Right cardiac atrium (tissue), 5 donors: ENCODE results near the gene EPHB1. TPM values are rescaled to one million over a fixed set of nuclear protein-coding genes. Genes with fewer than 3 reads are reported as not detected.

ENCODE experiments used
- ATAC-seq, 2 donors: fragments of 200-7000 bp; cut with Tn5 transposase; one replicate each; pipeline versions ENCODE4 v1.8.0 to v1.9.1; 2020; ENCODE audit warnings: moderate library complexity in 2 of 2, mild to moderate bottlenecking in 1 of 2
- DNase-seq, 3 donors: peaks; one replicate each; pipeline ENCODE4 v3.0.0-alpha.2; 2020
- H3K27ac ChIP-seq: one replicate; pipeline ENCODE4 v1.5.1; 2013; ENCODE audit warnings: mild to moderate bottlenecking, low read length, control low read depth, moderate library complexity
- H3K27me3 ChIP-seq: one replicate; pipeline ENCODE4 v1.6.1; 2013; ENCODE audit not compliant: control insufficient read depth, insufficient read depth
- H3K4me1 ChIP-seq: one replicate; pipeline ENCODE4 v1.6.1; 2013; ENCODE audit warnings: low read length; ENCODE audit not compliant: control insufficient read depth, insufficient read depth
- H3K4me3 ChIP-seq: one replicate; pipeline ENCODE4 v1.5.1; 2013; ENCODE audit warnings: low read length, control low read depth
- H3K9me3 ChIP-seq: one replicate; pipeline ENCODE4 v1.6.1; 2013; ENCODE audit warnings: low read length; ENCODE audit not compliant: control insufficient read depth
- WGBS: extraction: QIAGEN DNeasy Blood & Tissue Kit; methylation state at CpG from one replicate; pipeline ENCODE4 v1.1.7; 2013; 5-methylcytosine and 5-hydroxymethylcytosine counted together
- intact Hi-C, 4 donors: fragments of 100-400 bp; cut with DNase I; formaldehyde crosslinking; loops; one replicate each; pipeline versions ENCODE4 v1.11.0 to v1.14.0; 2022 to 2023
- polyA plus RNA-seq: library from polyadenylated mRNA; stranded (reverse); fragments of 200-250 nt; gene quantifications from one replicate; pipeline ENCODE4 v1.2.3, GENCODE V29; 2013
- total RNA-seq, 4 donors: library from RNA; stranded (reverse); fragmentation: NEBNext Ultra II Directional; extraction: Animal tissue kit (Norgen Biotek cat#: 25700); gene quantifications; one replicate each; pipeline ENCODE4 v1.2.1, GENCODE V29; 2021
- donor health status: healthy with polysubstance abuse.
- donor health status: DM: no; HTN: yes; CAD: no.
- donor health status: DM: no; HTN: no; CAD: no.
- donor health status: DM: no; HTN: yes; CAD: no; lungs with severe emphysema.
- donor health status: DM: yes; HTN: yes; CAD: no.

EPHB1 gene
- total and polyA plus RNA-seq, 5 donors, result 0.23 to 1.6 (median 1.1) TPM

- intact Hi-C loops, result loop anchor here (5.0 to 10.0 kb wide), 3 partner anchors 704 to 1099 kb away; no protein-coding TSS in a partner anchor
- DNase-seq (no peak), ATAC-seq (no peak)
- H3K4me1 ChIP-seq, result no peaks in the 10 kb centered on the region
- H3K4me3 ChIP-seq, result no peak overlapping the region
- no peaks in the 10 kb centered on the region for H3K27me3 ChIP-seq
- H3K27ac ChIP-seq, result no peak overlapping the region
- 44% methylated on average over 13 of the region's 13 CpGs for WGBS
- H3K9me3 ChIP-seq, result no peaks in the 10 kb centered on the region
These were observed 2.8 kb downstream of the EPHB1 start for GRCh38 chr3:134797741-134798451.

- WGBS, result 75% methylated on average over 9 of the region's 9 CpGs
- Histone ChIP-seq H3K27me3 (no peaks in the 10 kb centered on the region), H3K4me1 (no peaks in the 10 kb centered on the region), H3K9me3 (no peaks in the 10 kb centered on the region), H3K4me3 (no peak overlapping the region), H3K27ac (no peak overlapping the region)
- intact Hi-C loops, result loop anchor here (5.0 to 10.0 kb wide), 3 partner anchors 704 to 1099 kb away; no protein-coding TSS in a partner anchor
- ATAC-seq (no peak), DNase-seq (no peak)
These were observed 3.7 kb downstream of the EPHB1 start for GRCh38 chr3:134798681-134799311.

DNA sequence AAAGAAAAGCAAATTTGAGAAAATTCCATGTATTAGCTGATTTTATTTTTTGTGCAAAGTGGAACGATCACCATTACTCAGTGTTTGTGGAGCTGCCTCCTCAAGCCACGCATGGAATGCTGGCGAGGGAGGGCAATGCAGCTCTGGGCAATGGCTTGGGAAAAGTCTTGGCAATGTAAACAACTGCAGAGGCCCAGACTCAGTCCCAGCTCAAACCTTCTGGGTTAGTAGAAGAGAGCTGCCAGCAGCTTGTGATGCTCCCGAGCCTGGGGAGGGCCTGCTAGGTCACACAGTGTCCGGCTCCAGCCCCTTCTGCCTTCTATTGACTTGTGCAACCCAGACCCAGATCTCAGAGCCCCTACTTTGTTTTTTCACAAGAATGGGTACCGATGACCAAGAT, 4.3 kb downstream of the EPHB1 start:
- intact Hi-C loops, result loop anchor here (5.0 to 10.0 kb wide), 3 partner anchors 703 to 1098 kb away; no protein-coding TSS in a partner anchor
- Histone ChIP-seq H3K27me3 (no peaks in the 10 kb centered on the region), H3K4me3 (no peak overlapping the region), H3K4me1 (no peaks in the 10 kb centered on the region), H3K9me3 (no peaks in the 10 kb centered on the region), H3K27ac (no peak overlapping the region)
- no peak for DNase-seq
- no peak for ATAC-seq
- 73% methylated on average over 6 of the region's 6 CpGs for WGBS

DNA sequence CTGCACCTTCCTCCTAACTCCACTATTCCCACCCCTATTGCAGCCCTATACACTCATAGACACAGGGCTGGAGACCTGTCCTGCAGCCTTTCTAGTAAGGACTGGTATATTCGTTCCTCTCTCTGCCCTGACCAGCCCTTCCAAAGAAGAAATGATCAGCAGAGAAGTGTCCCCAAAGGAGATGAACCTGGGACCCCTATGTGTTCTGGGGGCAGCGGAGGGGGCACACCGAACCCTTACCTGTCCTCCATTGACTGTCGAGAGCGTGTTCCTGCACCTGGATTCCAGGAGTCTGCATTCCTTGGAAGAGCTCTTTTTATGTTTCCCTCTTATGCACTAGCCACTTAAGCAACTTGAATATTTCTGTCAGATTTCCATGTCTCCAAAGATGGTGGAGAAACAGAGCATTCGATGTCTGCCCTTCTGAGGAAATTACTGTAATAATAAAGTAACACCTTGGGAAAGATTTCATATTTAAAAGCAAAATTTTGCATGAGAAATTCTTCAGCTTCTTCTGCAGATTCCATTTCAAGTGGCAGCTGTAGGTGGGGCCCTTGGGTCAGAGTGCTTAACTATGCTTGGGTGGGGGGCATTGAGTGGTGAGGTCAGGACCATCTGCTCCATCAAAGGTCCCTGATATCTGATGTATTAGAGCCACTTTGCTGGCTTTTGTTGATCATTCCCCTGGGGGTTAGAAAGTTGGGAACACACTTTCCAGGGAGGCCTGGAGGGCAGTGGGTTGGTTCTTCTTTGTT, 6.3 kb downstream of the EPHB1 start:
- Histone ChIP-seq H3K4me1 (no peaks in the 10 kb centered on the region), H3K27ac (no peak overlapping the region), H3K27me3 (no peaks in the 10 kb centered on the region), H3K9me3 (no peaks in the 10 kb centered on the region), H3K4me3 (no peak overlapping the region)
- WGBS, result 91% methylated on average over 6 of the region's 6 CpGs
- intact Hi-C loops, result loop anchor here in 1 of 4 donors (5.0 kb wide), 1 partner anchor 1096 kb away; no protein-coding TSS in a partner anchor
- ATAC-seq, result no peak
- no peak for DNase-seq

GRCh38 chr3:134802428-134803050, 7.5 kb downstream of the EPHB1 start:
- no peaks in the 10 kb centered on the region for H3K27me3 ChIP-seq
- WGBS, result 42% methylated on average over 2 of the region's 2 CpGs
- H3K9me3 ChIP-seq, result no peaks in the 10 kb centered on the region
- no peak overlapping the region for H3K27ac ChIP-seq
- intact Hi-C loops, result loop anchor here in 1 of 4 donors (5.0 kb wide), 1 partner anchor 1095 kb away; no protein-coding TSS in a partner anchor
- ATAC-seq, result no peak
- no peaks in the 10 kb centered on the region for H3K4me1 ChIP-seq
- no peak for DNase-seq
- no peak overlapping the region for H3K4me3 ChIP-seq

DNA sequence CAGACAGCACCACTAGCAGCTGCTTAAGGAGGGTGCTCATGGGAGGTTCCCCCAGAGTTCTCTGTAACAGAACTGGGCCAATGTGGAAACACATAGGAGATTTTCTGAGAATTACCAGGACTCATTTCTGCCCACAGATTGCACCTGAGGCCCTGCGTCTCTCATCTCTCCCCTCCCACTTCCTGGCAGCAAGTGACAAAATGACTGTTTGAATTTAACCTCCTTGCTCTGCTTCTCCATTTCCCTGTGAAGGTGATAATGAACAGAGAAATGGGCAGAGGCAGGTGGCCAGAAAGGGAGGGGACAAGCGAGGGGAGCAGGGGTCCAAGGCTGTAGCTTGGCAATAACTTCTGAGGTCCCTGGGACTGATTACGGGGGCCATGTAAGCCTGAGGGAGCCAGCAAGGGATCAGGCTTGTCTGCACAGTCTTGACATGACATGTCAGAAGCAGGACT, 8.0 kb downstream of the EPHB1 start:
- WGBS, result 59% methylated on average over 3 of the region's 3 CpGs
- Histone ChIP-seq H3K27me3 (no peaks in the 10 kb centered on the region), H3K4me3 (no peak overlapping the region), H3K27ac (no peak overlapping the region), H3K9me3 (no peaks in the 10 kb centered on the region), H3K4me1 (no peaks in the 10 kb centered on the region)
- DNase-seq (no peak), ATAC-seq (no peak)
- intact Hi-C loops, result loop anchor here in 1 of 4 donors (5.0 kb wide), 1 partner anchor 1094 kb away; no protein-coding TSS in a partner anchor

DNA sequence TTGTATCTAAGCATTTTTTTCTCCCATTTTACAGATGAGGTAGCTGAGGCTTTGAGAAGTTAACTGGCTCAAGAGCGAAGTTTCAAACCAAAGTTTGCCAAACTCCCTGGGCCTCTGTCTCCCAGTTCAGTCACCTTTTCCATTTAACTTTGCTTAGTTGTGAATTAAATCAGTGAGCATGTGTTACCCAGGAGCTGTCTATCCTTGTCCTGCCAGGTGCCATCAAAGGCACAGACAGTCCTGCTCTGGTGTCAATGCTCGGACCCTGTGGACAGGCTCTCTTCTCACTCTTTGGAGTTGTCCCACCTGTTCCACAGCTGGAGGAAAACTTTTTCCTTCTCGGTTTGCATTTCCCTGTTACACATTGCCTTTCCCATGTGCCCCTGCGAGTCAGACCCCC, 8.6 kb downstream of the EPHB1 start:
- Histone ChIP-seq H3K27me3 (no peaks in the 10 kb centered on the region), H3K9me3 (no peaks in the 10 kb centered on the region), H3K27ac (no peak overlapping the region), H3K4me1 (no peaks in the 10 kb centered on the region), H3K4me3 (no peak overlapping the region)
- ATAC-seq, result no peak
- no peak for DNase-seq
- intact Hi-C loops, result loop anchor here in 1 of 4 donors (5.0 kb wide), 1 partner anchor 1094 kb away; no protein-coding TSS in a partner anchor
- WGBS, result 76% methylated on average over 4 of the region's 4 CpGs

GRCh38 chr3:134804508-134805480, 9.7 kb downstream of the EPHB1 start:
- Histone ChIP-seq H3K4me1 (no peaks in the 10 kb centered on the region), H3K27ac (no peak overlapping the region), H3K27me3 (no peaks in the 10 kb centered on the region), H3K9me3 (no peaks in the 10 kb centered on the region), H3K4me3 (no peak overlapping the region)
- intact Hi-C loops, result loop anchor here in 1 of 4 donors (5.0 kb wide), 1 partner anchor 1093 kb away; no protein-coding TSS in a partner anchor
- no peak for DNase-seq
- no peak for ATAC-seq
- 78% methylated on average over 14 of the region's 14 CpGs for WGBS

- intact Hi-C loops, result no loop called here
- H3K9me3 ChIP-seq, result no peaks in the 10 kb centered on the region
- no peak overlapping the region for H3K27ac ChIP-seq
- no peak for DNase-seq
- WGBS, result 68% methylated on average over 6 of the region's 6 CpGs
- no peaks in the 10 kb centered on the region for H3K27me3 ChIP-seq
- no peak overlapping the region for H3K4me3 ChIP-seq
- no peaks in the 10 kb centered on the region for H3K4me1 ChIP-seq
- ATAC-seq, result no peak
These were observed 12.1 kb downstream of the EPHB1 start for GRCh38 chr3:134807189-134807588.

- intact Hi-C loops, result no loop called here
- H3K27me3 ChIP-seq, result no peaks in the 10 kb centered on the region
- H3K27ac ChIP-seq, result no peak overlapping the region
- no peak for ATAC-seq
- no peak for DNase-seq
- WGBS, result 93% methylated on average over 1 of the region's 1 CpG
- no peak overlapping the region for H3K4me3 ChIP-seq
- no peaks in the 10 kb centered on the region for H3K9me3 ChIP-seq
- no peaks in the 10 kb centered on the region for H3K4me1 ChIP-seq
These were observed 13.8 kb downstream of the EPHB1 start for GRCh38 chr3:134808835-134809234.
